GM12872 (cell line): ENCODE results near the gene HS3ST1.

Experiments used
- TF ChIP-seq, protein P1 (sequence below): IDR thresholded peaks from 3 replicates; pipeline ENCODE4 v1.5.1; 2011; ENCODE audit warnings: low read depth, mild to moderate bottlenecking, low read length, moderate library complexity; ENCODE audit not compliant: insufficient read depth

Gene HS3ST1

DNA sequence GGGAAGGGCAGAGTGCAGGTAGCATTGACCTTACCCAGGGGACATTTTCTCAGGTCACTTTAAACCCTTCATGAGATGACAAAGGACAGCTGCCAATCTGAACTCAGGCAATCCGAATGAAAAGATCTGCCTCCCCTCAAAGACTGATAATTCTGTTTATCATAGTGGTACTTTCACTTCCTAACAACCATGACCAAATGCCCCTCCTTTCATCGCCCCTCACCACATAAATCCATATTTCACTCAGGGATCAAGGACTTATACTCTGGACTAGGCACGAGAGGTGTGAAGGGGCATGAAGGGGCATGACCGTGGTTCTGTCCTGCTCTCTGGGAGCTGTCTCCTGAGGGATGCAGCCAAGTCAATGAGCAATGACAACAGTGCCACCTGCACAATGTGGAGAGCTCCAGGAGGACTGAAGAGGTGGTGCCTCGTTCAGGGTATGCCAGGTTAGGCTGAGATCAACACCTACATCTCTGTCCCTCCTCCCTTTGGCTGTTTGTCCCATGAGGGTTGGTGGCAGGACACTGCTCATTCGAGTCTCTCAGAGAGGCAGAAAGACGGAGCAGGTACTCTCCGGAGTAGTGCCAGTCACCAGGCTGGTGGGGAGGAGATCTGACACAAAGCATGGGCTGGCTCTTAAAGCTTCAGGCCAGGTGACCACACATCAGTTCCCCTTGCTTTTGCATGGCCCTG lies 12.5 kb downstream of the HS3ST1 start:
- TF ChIP-seq, protein P1, sequence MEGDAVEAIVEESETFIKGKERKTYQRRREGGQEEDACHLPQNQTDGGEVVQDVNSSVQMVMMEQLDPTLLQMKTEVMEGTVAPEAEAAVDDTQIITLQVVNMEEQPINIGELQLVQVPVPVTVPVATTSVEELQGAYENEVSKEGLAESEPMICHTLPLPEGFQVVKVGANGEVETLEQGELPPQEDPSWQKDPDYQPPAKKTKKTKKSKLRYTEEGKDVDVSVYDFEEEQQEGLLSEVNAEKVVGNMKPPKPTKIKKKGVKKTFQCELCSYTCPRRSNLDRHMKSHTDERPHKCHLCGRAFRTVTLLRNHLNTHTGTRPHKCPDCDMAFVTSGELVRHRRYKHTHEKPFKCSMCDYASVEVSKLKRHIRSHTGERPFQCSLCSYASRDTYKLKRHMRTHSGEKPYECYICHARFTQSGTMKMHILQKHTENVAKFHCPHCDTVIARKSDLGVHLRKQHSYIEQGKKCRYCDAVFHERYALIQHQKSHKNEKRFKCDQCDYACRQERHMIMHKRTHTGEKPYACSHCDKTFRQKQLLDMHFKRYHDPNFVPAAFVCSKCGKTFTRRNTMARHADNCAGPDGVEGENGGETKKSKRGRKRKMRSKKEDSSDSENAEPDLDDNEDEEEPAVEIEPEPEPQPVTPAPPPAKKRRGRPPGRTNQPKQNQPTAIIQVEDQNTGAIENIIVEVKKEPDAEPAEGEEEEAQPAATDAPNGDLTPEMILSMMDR, result no peak

DNA sequence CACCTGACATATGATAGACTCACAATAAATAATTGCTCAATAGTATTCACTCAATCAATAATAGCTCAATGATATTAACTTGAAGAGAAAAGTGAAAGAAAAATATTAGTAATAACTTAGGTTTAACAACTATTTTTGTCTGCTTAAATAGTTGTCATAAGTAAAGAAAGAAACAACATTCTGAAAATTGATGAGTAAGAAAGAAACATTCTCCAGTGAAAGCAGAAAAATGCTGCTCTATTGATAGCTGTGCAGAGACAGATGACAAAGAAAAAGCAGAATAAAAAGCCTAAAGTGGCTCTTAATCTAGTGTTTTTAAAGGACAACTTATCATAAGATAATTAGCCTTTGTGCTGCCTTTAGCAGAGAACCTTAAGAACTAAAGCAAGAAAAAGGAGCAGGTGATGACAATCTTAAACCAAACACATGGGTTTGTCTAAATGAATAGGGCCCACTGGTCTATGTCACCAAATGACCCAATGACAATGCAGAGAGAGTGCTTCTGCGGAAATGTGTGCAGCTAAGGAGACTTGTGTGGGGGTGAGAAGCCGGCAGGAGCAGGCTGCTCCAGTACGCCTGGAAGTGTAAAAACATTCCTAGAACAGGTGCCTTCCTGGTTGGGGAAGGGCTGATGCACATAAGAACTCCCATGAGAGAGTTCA lies 13.2 kb downstream of the HS3ST1 start:
- TF ChIP-seq, protein P1, result no peak

DNA sequence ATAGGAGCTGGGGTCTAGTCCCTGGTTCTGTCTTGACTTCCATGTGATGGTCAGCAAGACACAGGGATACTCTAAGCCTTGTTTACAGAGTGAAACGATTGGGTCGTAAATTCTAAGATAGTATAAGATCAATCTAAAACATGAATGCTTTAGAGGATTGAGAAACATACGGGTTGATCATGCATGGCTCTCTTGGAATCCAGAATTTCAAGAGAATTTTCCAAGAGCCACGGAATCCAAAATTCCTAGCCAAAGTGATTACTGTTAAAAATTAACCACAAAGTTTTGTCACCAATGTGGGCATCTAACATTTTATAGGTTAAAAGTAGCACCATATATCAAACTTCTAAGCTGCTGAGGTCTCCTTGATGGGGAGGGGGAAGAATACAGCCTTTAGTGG lies 16.5 kb downstream of the HS3ST1 start:
- TF ChIP-seq, protein P1, result no peak

DNA sequence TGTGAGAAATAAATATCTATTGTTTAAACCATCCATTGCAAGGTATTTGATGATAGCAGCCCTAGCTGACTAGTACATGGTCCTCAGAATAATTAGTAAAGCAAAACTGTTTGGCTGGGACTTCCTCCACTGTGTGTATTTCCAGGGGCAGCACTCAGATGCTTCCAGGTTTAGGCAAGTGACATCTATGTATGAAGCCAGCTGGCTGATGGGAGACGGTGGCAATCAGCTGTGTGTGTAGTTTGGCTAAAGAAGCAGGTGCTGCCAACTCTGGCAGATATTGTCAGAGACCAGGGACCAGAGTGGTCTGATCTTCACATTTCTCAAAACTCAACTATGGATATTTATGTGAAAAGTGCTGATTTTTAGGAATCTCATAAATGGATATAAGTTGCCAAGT lies 19.1 kb downstream of the HS3ST1 start:
- TF ChIP-seq, protein P1, result no peak

DNA sequence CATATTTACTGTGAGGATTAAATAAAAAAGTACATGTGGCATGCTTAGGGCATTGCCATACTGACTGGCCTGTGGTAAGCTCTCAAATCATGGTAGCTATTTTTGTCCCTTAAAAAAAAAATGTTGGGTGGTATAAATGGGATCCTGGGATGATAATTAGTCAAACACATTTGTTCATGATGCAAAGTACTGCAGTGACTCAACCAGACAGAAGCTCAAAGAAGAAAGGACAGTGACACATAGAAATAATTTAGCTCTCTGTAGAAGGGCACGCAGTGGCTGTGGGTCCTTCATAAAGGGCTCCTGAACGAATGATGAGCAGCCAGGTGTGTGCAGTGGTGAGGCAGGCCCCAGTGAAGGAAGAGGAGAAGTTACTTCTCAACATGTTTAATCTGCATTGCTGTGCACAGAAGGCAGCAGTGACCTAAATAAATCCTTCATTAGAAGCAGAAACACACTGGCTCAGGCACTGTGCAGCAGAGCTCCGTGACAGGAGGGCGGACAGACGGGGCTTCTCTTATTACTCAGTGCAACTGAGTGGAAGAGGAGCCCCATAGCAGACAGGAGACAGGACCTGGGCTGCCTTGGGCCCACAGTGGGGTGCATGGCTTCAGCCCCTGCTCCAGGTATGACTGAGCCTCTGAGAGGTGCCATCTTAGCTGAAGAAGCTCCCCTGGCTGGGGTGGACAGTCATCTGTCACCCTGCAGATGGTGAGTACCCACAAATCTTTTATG lies 20.3 kb downstream of the HS3ST1 start:
- TF ChIP-seq, protein P1, result no peak

DNA sequence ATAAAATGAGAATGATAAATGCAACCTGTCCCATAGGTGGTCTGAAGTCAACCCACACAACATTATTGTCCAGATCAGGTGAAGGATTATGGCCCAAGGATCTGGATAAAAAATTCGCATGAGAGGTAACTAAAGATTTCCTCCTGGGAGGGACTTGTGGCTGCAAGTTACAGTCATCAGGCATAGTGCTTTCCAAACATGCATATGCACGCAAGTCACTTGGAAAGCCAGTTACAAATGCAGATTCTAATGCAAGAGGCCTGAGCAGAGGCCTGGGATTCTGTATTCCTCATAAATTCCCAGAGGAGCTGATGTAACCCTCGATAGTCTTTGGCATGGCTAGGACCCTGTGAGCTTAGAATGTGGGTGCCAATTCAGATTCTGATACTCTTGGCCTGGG lies 21.1 kb downstream of the HS3ST1 start:
- TF ChIP-seq, protein P1, result no peak

DNA sequence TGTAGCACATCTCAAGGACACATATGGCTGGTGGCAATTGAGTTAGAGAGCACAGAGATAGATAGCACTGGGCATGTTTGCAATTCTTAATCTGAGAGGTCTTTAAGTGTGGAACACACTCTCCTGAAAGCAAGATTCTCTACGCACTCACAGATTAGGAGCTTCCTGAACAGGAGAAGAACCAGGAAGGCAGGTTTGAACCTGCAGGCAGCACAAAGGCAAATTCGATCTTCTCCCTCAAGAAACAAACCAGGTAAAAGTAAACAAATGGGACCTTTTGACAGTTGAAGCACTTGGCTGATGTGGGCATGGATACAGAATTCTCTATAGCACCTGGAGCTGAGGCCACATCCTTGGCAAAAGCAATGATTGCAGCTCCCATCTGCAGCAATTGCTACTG lies 24.3 kb downstream of the HS3ST1 start:
- TF ChIP-seq, protein P1, result no peak
